A549 (cell line): ENCODE results near the gene CFL2.
A peak's percentile ranks its signal among the peaks of the same experiment; 100 is the strongest.

Experiments
- CTCF ChIP-seq: fragments of >200 bp; sonication (Bioruptor Twin); formaldehyde crosslinking; IDR thresholded peaks from 3 replicates; pipeline ENCODE4 v1.5.1; 2016
- EP300 ChIP-seq, 2 experiments: fragments of >200 bp; sonication (Bioruptor Twin); formaldehyde crosslinking; IDR thresholded peaks; 2 replicates in 1 of 2; 3 replicates in 1 of 2; pipeline ENCODE4 v1.6.1; 2016 to 2017
- NR3C1 ChIP-seq: fragments of >200 bp; sonication (Bioruptor Twin); formaldehyde crosslinking; IDR thresholded peaks from 3 replicates; pipeline ENCODE4 v1.6.1; 2017
- POLR2A ChIP-seq: IDR thresholded peaks from 2 replicates; pipeline ENCODE4 v1.6.1; 2012; ENCODE audit warnings: mild to moderate bottlenecking, low read length
- REST ChIP-seq: fragments of 200-600 bp; sonication (generic); IDR thresholded peaks from 2 replicates; pipeline ENCODE4 v1.6.1; 2016; ENCODE audit warnings: antibody characterized with exemption, mild to moderate bottlenecking, moderate library complexity

- TF ChIP-seq CTCF (no peak), POLR2A (peak; percentile 87), REST (no peak), NR3C1 (no peak), EP300 (IDR thresholded peaks at IDR 0.05) (no peak)
These were observed 21.0 kb downstream of the CFL2 start for GRCh38 chr14:34693228-34693939.
